Nephron progenitor cell (in vitro differentiated cells): ENCODE results near the gene STAB1.

Experiments used
- DNase-seq: peaks from one replicate; pipeline ENCODE4 v3.0.0; 2021
- H3K27ac Mint-ChIP-seq: 2 replicates; pipeline ENCODE4 v1.8.0; 2021; ENCODE audit warnings: mild to moderate bottlenecking, moderate library complexity, mixed read lengths
- H3K27me3 Mint-ChIP-seq: 2 replicates; pipeline ENCODE4 v1.8.0; 2021; ENCODE audit warnings: mild to moderate bottlenecking, low read depth, mixed read lengths; ENCODE audit not compliant: poor library complexity
- H3K36me3 Mint-ChIP-seq: 2 replicates; pipeline ENCODE4 v1.8.0; 2021; ENCODE audit warnings: low read depth, mixed read lengths
- H3K4me1 Mint-ChIP-seq: 2 replicates; pipeline ENCODE4 v1.8.0; 2021; ENCODE audit warnings: mixed read lengths
- H3K4me3 Mint-ChIP-seq: 2 replicates; pipeline ENCODE4 v1.8.0; 2021; ENCODE audit warnings: mild to moderate bottlenecking, moderate library complexity, mixed read lengths
- H3K9me3 Mint-ChIP-seq: 2 replicates; pipeline ENCODE4 v1.8.0; 2021; ENCODE audit warnings: mild to moderate bottlenecking, moderate library complexity, mixed read lengths
- CTCF ChIP-seq: fragments of 200-600 bp; sonication (generic); IDR thresholded peaks from 2 replicates; pipeline ENCODE4 v1.5.0; 2021; ENCODE audit warnings: antibody characterized with exemption

The STAB1 gene

GRCh38 chr3:52450489-52451236 is 44.5 kb upstream of the STAB1 start:
- no peak overlapping the region for H3K27ac Mint-ChIP-seq
- H3K36me3 Mint-ChIP-seq, result no peaks in the 10 kb centered on the region
- no peak overlapping the region for H3K4me3 Mint-ChIP-seq
- no peak for DNase-seq
- no peak for TF ChIP-seq CTCF
- H3K4me1 Mint-ChIP-seq, result peaks cover 61% of the 10 kb centered on the region
- no peaks in the 10 kb centered on the region for H3K9me3 Mint-ChIP-seq
- peaks cover 7% of the 10 kb centered on the region for H3K27me3 Mint-ChIP-seq

- peak; percentile 20 for TF ChIP-seq CTCF
- no peaks in the 10 kb centered on the region for H3K36me3 Mint-ChIP-seq
- peaks cover 6% of the 10 kb centered on the region for H3K27me3 Mint-ChIP-seq
- no peaks in the 10 kb centered on the region for H3K9me3 Mint-ChIP-seq
- peaks cover 67% of the 10 kb centered on the region for H3K4me1 Mint-ChIP-seq
- H3K4me3 Mint-ChIP-seq, result no peak overlapping the region
- no peak overlapping the region for H3K27ac Mint-ChIP-seq
- peak; percentile 84 for DNase-seq
These were observed 43.7 kb upstream of the STAB1 start for GRCh38 chr3:52451237-52452083.

GRCh38 chr3:52452126-52452525 is 43.0 kb upstream of the STAB1 start:
- Mint-ChIP-seq H3K27me3 (peaks cover 6% of the 10 kb centered on the region), H3K4me1 (peaks cover 68% of the 10 kb centered on the region), H3K9me3 (no peaks in the 10 kb centered on the region), H3K4me3 (no peak overlapping the region), H3K36me3 (peaks cover 2% of the 10 kb centered on the region), H3K27ac (no peak overlapping the region)
- DNase-seq, result no peak
- no peak for TF ChIP-seq CTCF

GRCh38 chr3:52452570-52453221 is 42.4 kb upstream of the STAB1 start:
- Mint-ChIP-seq H3K4me3 (no peak overlapping the region), H3K27ac (no peak overlapping the region), H3K4me1 (peaks cover 71% of the 10 kb centered on the region), H3K36me3 (peaks cover 8% of the 10 kb centered on the region), H3K27me3 (peaks cover 6% of the 10 kb centered on the region), H3K9me3 (no peaks in the 10 kb centered on the region)
- no peak for TF ChIP-seq CTCF
- DNase-seq, result no peak

DNA sequence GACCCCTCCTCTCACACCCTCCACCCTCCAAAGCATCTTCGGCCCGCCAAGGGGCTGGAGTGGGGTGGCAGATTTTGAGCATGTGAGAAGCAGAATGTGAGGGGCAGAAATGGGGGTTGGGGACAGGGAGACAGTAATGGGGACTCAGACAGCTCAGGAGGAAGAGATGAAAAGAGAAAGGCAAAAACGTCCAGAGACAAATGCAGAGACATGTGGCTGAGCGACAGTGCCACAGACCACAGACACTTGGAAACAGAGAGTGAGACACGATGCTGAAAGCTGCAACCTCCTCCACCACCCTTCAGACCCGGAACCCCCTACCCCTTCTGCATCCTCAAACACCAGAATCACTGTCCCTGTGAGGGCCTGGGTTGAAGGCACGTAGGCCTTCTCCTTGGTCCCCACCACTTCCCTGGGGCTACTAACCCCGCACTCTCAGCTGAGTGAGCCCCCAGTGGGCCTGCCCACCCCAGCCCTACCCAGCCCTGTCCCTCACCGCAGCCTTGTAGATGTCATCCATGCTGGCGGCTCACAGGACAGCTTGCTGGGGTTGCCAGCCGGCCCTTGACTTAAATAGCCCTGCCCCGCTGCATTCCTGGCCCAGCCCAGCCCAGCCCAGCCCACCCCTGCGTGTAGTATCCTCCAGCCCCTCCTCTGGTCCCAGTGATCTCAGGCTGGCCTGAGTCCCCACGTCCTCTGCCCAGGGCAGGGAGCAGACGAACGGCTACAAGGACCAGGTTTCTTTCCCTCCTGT is 41.5 kb upstream of the STAB1 start, which contains the start of gene TNNC1:
Gene TNNC1, minus strand, starts transcription at position 546 of the 754 bp plus-strand sequence. Its CDS starts 26 bp downstream, at position 520.
- Mint-ChIP-seq H3K4me3 (peak within 1 kb of the TSS; percentile 99), H3K27ac (no peak within 1 kb of the TSS), H3K27me3 (peaks cover 3% of the 10 kb centered on the region), H3K9me3 (no peaks in the 10 kb centered on the region), H3K4me1 (peaks cover 73% of the 10 kb centered on the region), H3K36me3 (peaks cover 15% of the 10 kb centered on the region)
- TF ChIP-seq CTCF, result no peak
- peak; percentile 47 for DNase-seq
